Suprapubic skin (tissue), 3 donors: Measurements from ENCODE around the gene MCF2L2.

Experiments
- EP300 ChIP-seq: sonication (generic); formaldehyde crosslinking; IDR thresholded peaks from one replicate; pipeline ENCODE4 v1.6.1; 2017; ENCODE audit warnings: antibody characterized with exemption
- POLR2A ChIP-seq, 2 donors: fragments of 450-650 bp; IDR thresholded peaks; one replicate each; pipeline ENCODE4 v1.6.1; 2017; ENCODE audit warnings: antibody characterized with exemption in 2 of 2, mild to moderate bottlenecking in 2 of 2, moderate library complexity in 2 of 2
- TF ChIP-seq, protein P1 (sequence below), 2 donors: fragments of 200-600 bp in 1 of 2; fragments of 450-650 bp in 1 of 2; sonication (generic) in 1 of 2; IDR thresholded peaks; one replicate each; pipeline ENCODE4 v1.5.1; 2016 to 2019; ENCODE audit warnings: antibody characterized with exemption in 2 of 2, mild to moderate bottlenecking in 1 of 2, moderate library complexity in 1 of 2

DNA sequence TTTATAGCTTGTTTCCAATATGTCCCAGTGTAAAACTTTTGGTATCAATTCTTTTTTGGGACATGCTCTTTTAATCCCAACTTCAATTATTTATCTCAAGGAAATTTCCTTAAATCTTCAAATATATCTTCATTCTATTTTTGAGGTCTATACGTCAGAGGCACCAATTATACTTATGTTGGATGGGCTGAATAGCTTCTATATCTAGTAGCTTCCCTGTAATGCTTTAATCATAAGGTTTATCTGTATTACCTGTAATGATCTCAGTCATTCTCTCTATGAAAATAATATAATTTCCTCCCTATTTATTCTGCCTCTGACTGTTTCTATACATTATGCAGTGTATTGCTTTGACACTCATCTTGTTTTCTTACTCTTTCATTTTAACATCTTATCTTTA, 299.2 kb downstream of the MCF2L2 start:
- TF ChIP-seq, protein P1, sequence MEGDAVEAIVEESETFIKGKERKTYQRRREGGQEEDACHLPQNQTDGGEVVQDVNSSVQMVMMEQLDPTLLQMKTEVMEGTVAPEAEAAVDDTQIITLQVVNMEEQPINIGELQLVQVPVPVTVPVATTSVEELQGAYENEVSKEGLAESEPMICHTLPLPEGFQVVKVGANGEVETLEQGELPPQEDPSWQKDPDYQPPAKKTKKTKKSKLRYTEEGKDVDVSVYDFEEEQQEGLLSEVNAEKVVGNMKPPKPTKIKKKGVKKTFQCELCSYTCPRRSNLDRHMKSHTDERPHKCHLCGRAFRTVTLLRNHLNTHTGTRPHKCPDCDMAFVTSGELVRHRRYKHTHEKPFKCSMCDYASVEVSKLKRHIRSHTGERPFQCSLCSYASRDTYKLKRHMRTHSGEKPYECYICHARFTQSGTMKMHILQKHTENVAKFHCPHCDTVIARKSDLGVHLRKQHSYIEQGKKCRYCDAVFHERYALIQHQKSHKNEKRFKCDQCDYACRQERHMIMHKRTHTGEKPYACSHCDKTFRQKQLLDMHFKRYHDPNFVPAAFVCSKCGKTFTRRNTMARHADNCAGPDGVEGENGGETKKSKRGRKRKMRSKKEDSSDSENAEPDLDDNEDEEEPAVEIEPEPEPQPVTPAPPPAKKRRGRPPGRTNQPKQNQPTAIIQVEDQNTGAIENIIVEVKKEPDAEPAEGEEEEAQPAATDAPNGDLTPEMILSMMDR (IDR thresholded peaks at IDR 0.05): no peak
- TF ChIP-seq EP300: no peak
- no peak for TF ChIP-seq POLR2A (IDR thresholded peaks at IDR 0.05)
